ENCODE measurements around the gene PLXNB2.

The PLXNB2 gene

GRCh38 chr22:50253046-50253915, 54.2 kb downstream of the PLXNB2 start:
- H3K27ac ChIP-seq = no peak overlapping the region

GRCh38 chr22:50252082-50253045, 55.1 kb downstream of the PLXNB2 start:
- TF ChIP-seq, protein P1, sequence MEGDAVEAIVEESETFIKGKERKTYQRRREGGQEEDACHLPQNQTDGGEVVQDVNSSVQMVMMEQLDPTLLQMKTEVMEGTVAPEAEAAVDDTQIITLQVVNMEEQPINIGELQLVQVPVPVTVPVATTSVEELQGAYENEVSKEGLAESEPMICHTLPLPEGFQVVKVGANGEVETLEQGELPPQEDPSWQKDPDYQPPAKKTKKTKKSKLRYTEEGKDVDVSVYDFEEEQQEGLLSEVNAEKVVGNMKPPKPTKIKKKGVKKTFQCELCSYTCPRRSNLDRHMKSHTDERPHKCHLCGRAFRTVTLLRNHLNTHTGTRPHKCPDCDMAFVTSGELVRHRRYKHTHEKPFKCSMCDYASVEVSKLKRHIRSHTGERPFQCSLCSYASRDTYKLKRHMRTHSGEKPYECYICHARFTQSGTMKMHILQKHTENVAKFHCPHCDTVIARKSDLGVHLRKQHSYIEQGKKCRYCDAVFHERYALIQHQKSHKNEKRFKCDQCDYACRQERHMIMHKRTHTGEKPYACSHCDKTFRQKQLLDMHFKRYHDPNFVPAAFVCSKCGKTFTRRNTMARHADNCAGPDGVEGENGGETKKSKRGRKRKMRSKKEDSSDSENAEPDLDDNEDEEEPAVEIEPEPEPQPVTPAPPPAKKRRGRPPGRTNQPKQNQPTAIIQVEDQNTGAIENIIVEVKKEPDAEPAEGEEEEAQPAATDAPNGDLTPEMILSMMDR (conservative IDR thresholded peaks at IDR 0.05) = no peak; the same call in 1 of the 2 replicates
- TF ChIP-seq ZFX (IDR thresholded peaks at IDR 0.05) = no peak
- no peak overlapping the region; the same call in 1 of the 2 replicates for H3K27ac ChIP-seq

More at GRCh38 chr22:50253046-50253915, 54.2 kb downstream of the PLXNB2 start:
- TF ChIP-seq, protein P1 (conservative IDR thresholded peaks at IDR 0.05) = no peak
- no peak for TF ChIP-seq ZFX (IDR thresholded peaks at IDR 0.05)

- H3K27ac ChIP-seq = peak overlapping the region; percentile 88
- TF ChIP-seq ZFX (IDR thresholded peaks at IDR 0.05) = no peak
- TF ChIP-seq, protein P1 (conservative IDR thresholded peaks at IDR 0.05) = no peak
Measured at GRCh38 chr22:50251477-50252081, 55.9 kb downstream of the PLXNB2 start.

DNA sequence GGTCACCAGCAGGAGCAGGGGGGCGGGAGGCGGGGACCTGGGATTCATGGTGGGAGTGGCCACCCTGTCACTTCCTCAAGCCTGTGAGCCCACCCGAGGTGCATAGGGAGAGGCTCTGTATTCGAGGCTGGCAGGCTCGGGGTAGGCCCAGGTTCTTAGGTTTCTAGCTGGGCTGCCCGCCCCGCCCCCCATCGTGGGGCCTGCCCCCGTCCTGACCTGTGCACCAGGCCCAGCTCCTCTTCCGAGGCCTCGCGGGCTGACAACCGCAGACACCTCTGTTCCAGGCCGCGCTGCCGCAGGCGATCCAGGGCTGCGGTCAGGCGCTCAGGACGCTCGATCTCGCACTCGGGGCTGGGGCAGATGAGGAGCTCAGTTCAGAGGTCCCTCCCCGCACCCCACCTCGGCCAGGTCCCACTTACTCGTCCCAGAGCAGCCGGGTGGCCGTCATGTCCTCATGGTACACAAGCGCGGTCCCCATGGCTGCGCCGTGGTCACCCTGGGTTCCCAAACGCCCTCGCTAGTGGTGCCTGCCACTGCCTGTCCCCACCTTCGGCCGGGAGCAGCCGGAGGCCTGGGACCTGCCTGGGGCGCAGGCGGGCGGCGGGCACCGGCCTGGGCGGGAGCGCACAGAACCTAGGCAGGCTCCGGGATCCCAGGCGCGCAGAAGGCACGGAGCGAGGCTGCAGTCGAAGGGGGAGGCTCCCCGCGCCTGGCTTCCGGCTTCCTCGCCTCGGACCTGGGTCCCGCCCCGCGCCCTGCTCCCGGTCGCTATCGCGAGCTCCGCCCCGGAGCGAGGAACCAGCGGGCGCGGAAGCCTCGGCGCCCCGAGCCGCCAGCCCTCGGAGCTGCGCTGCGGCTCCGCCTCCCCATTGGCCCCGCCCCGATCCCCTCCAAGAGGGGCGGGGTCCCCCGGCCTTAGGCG, 56.6 kb downstream of the PLXNB2 start, which contains the start of gene HDAC10:
TSS of gene HDAC10 (minus strand) at position 711 of the 922 bp plus-strand sequence. CDS start at position 478, 233 bp downstream.
- H3K27ac ChIP-seq = peak within 1 kb of the TSS; percentile 88
- TF ChIP-seq, protein P1 (conservative IDR thresholded peaks at IDR 0.05) = no peak
- TF ChIP-seq ZFX (IDR thresholded peaks at IDR 0.05) = peak; percentile 76; the same call in 1 of the 2 replicates

DNA sequence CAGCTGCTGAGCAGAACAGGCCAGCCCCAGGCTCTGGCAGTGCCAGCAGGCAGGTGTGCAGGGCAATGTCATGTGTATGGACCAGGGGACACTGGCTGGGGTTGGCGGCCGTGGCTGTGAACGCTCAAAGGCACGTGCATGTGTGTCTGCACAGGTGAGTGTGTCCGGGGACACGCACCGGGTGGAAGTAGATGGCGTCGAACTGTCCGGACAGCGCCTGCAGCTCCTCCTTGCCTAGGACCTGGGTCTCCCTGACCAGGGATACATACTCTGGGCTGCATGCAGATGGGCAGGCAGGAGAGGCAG, 57.2 kb downstream of the PLXNB2 start:
- peak overlapping the region; percentile 88 for H3K27ac ChIP-seq
- TF ChIP-seq, protein P1 (conservative IDR thresholded peaks at IDR 0.05) = no peak
- TF ChIP-seq ZFX (IDR thresholded peaks at IDR 0.05) = no peak
